GM12878 (cell line): ENCODE data around the gene NFE2L3. TPM values are rescaled to one million over a fixed set of nuclear protein-coding genes. Genes with fewer than 3 reads are reported as not detected.
A peak's percentile ranks its signal among the peaks of the same experiment; 100 is the strongest.

Source experiments
- ATAC-seq: fragments of 200-7000 bp; cut with Tn5 transposase; 3 replicates; pipeline ENCODE4 v1.9.1; 2020; ENCODE audit warnings: mild to moderate bottlenecking, moderate library complexity
- BruUV-seq: library from RNA; stranded (reverse); fragments of 400-500 nt; replicated peaks from 2 replicates; lab custom pipeline; 2021; lab: Mats Ljungman, UMichigan
- CTCF ChIA-PET: fragments of 300-600 bp; sonication (Branson Sonifier 250); formaldehyde crosslinking; extraction: SDS; loops from one replicate; lab custom pipeline; 2021; ENCODE audit warnings: inconsistent platforms; lab: Yijun Ruan, JAX
- POLR2A ChIA-PET: fragments of 350-600 bp; formaldehyde crosslinking; extraction: SDS; loops from one replicate; lab custom pipeline; 2021; ENCODE audit warnings: inconsistent platforms; lab: Charles Lee
- RAD21 ChIA-PET: fragments of 300-600 bp; sonication (Branson Sonifier 250); formaldehyde crosslinking; loops from one replicate; lab custom pipeline; 2023; ENCODE audit warnings: antibody characterized with exemption; ENCODE audit not compliant: unreplicated experiment; lab: Charles Lee
- SMC1A ChIA-PET: fragments of 300-600 bp; sonication (Branson Sonifier 250); formaldehyde crosslinking; loops from one replicate; lab custom pipeline; 2023; ENCODE audit not compliant: unreplicated experiment, uncharacterized antibody; lab: Charles Lee
- DNase-seq: peaks from one replicate; pipeline ENCODE4 v3.0.0-alpha.2; 2011; ENCODE audit warnings: low read depth, low spot score
- FAIRE-seq: peaks from 3 replicates; lab custom pipeline; 2011; peaks lifted over from hg19 to GRCh38; lab: Jason Lieb, UNC
- H2AFZ ChIP-seq: 2 replicates; pipeline ENCODE4 v1.6.0; 2011; ENCODE audit warnings: low read depth, low read length, control low read depth; ENCODE audit not compliant: control insufficient read depth
- H3K27ac ChIP-seq: 2 replicates; pipeline ENCODE4 v1.5.1; 2011; ENCODE audit warnings: control low read depth; ENCODE audit not compliant: control insufficient read depth, insufficient read depth
- H3K27me3 ChIP-seq, 2 experiments: replicated peaks in 1 of 2; 2 replicates each; pipeline versions ENCODE4 v1.6.0 to v1.6.1; 2011; ENCODE audit warnings: low read length in 1 of 2; ENCODE audit not compliant: control insufficient read depth in 2 of 2, insufficient read depth in 2 of 2
- H3K36me3 ChIP-seq, 2 experiments: 2 replicates each; pipeline ENCODE4 v1.5.1; 2011; ENCODE audit warnings: low read length in 1 of 2; ENCODE audit not compliant: control insufficient read depth in 2 of 2, insufficient read depth in 2 of 2
- H3K4me1 ChIP-seq: 2 replicates; pipeline ENCODE4 v1.6.1; 2011; ENCODE audit warnings: mild to moderate bottlenecking, low read length, moderate library complexity, mixed read lengths; ENCODE audit not compliant: control insufficient read depth, insufficient read depth
- H3K4me2 ChIP-seq: 2 replicates; pipeline ENCODE4 v1.6.0; 2011; ENCODE audit warnings: control low read depth; ENCODE audit not compliant: control insufficient read depth, insufficient read depth
- H3K4me3 ChIP-seq: fragments of 200-600 bp; sonication (generic); 2 replicates; pipeline ENCODE4 v1.5.1; 2016
- H3K79me2 ChIP-seq: 2 replicates; pipeline ENCODE4 v1.6.0; 2011; ENCODE audit warnings: low read length; ENCODE audit not compliant: control insufficient read depth, insufficient read depth
- H3K9ac ChIP-seq: 2 replicates; pipeline ENCODE4 v1.8.0; 2011; ENCODE audit warnings: low read length, control low read depth, mixed read lengths; ENCODE audit not compliant: control insufficient read depth, insufficient read depth
- H3K9me3 ChIP-seq: replicated peaks from 3 replicates; pipeline ENCODE4 v1.5.1; 2011; ENCODE audit warnings: mild to moderate bottlenecking, low read length; ENCODE audit not compliant: control insufficient read depth, insufficient read depth
- H4K20me1 ChIP-seq: 2 replicates; pipeline ENCODE4 v1.6.0; 2011; ENCODE audit not compliant: control insufficient read depth, insufficient read depth
- CBX5 ChIP-seq: sonication (generic); IDR thresholded peaks from 2 replicates; pipeline ENCODE4 v1.6.1; 2016; ENCODE audit warnings: low read depth, moderate library complexity, mild to moderate bottlenecking, inconsistent platforms
- CEBPZ ChIP-seq: fragments of 150-350 bp; IDR thresholded peaks from 2 replicates; pipeline ENCODE4 v1.6.1; 2016; ENCODE audit warnings: low read depth, low read length
- EED ChIP-seq: sonication (generic); IDR thresholded peaks from 2 replicates; pipeline ENCODE4 v1.6.1; 2016; ENCODE audit warnings: antibody characterized with exemption, low read depth
- GABPA ChIP-seq: IDR thresholded peaks from 2 replicates; pipeline ENCODE4 v1.6.1; 2014; ENCODE audit warnings: antibody characterized with exemption, low read depth, mild to moderate bottlenecking, inconsistent platforms
- IKZF2 ChIP-seq, 2 experiments: fragments of 450-650 bp; IDR thresholded peaks; 2 replicates each; pipeline ENCODE4 v1.6.1; 2017; ENCODE audit warnings: mild to moderate bottlenecking in 2 of 2, moderate library complexity in 2 of 2
- MLLT1 ChIP-seq: fragments of 450-650 bp; IDR thresholded peaks from 2 replicates; pipeline ENCODE4 v1.6.1; 2016; ENCODE audit warnings: mild to moderate bottlenecking
- MTA2 ChIP-seq: fragments of 450-650 bp; IDR thresholded peaks from 2 replicates; pipeline ENCODE4 v1.6.1; 2016; ENCODE audit warnings: low read depth, mild to moderate bottlenecking, moderate library complexity
- PAX8 ChIP-seq: fragments of 450-650 bp; IDR thresholded peaks from 2 replicates; pipeline ENCODE4 v1.6.1; 2017; ENCODE audit warnings: mild to moderate bottlenecking, moderate library complexity
- POLR2AphosphoS2 ChIP-seq: IDR thresholded peaks from 2 replicates; pipeline ENCODE4 v1.6.1; 2011; ENCODE audit warnings: low read depth, mild to moderate bottlenecking, low read length, improper control_type of control experiment, moderate library complexity
- SMAD1 ChIP-seq: fragments of 450-650 bp; IDR thresholded peaks from 2 replicates; pipeline ENCODE4 v1.6.1; 2018; ENCODE audit warnings: mild to moderate bottlenecking, low read depth; ENCODE audit not compliant: partially characterized antibody
- SPI1 ChIP-seq: IDR thresholded peaks from 2 replicates; pipeline ENCODE4 v1.6.1; 2011; ENCODE audit warnings: low read depth, mild to moderate bottlenecking, low read length, moderate library complexity, borderline replicate concordance; ENCODE audit not compliant: insufficient read depth
- ZNF217 ChIP-seq: fragments of 450-650 bp; IDR thresholded peaks from 2 replicates; pipeline ENCODE4 v1.6.1; 2017; ENCODE audit warnings: antibody characterized with exemption, mild to moderate bottlenecking
- WGBS: methylation state at CpG from one replicate; pipeline ENCODE4 v1.1.6; 2016; ENCODE audit warnings: low lambda C conversion rate; ENCODE audit not compliant: insufficient replicate concordance, insufficient coverage; ENCODE audit errors: missing lambda C conversion rate; 5-methylcytosine and 5-hydroxymethylcytosine counted together
- in situ Hi-C: fragments of 300-500 bp; cut with MboI; formaldehyde crosslinking; loops from 9 replicates; pipeline ENCODE4 v1.14.3; 2018; ENCODE audit warnings: mixed read lengths
- intact Hi-C: fragments of 100-400 bp; cut with micrococcal nuclease; formaldehyde crosslinking; loops from one replicate; pipeline ENCODE4 v1.14.2; 2022; ENCODE audit not compliant: unreplicated experiment
- polyA plus RNA-seq, 11 experiments: library from polyadenylated mRNA; depleted of rRNA in 4 of 11; unstranded in 6 of 11; stranded (reverse) in 5 of 11; fragments of >200 nt; fragmentation: Nextera tagmentation in 4 of 11; fragmentation: Illumina TruSeq in 1 of 11; extraction: Ambion mirVana in 4 of 11; extraction: Trizol in 1 of 11; gene quantifications; 1 replicate in 1 of 11; 2 replicates in 10 of 11; pipeline versions ENCODE4 v1.2.1 to v1.2.3, GENCODE V29; 2011 to 2016; ENCODE audit warnings: inconsistent platforms in 2 of 11, missing spikeins in 2 of 11, low read depth in 1 of 11
- total RNA-seq, 4 experiments: library from RNA; depleted of rRNA in 3 of 4; stranded (reverse); fragments of >200 nt in 3 of 4; fragmentation: Illumina TruSeq in 1 of 4; extraction: Trizol in 1 of 4; gene quantifications; 2 replicates each; pipeline versions ENCODE4 v1.2.1 to v1.2.3, GENCODE V29; 2013 to 2021
- TF ChIP-seq, protein P1 (sequence below): IDR thresholded peaks from 2 replicates; pipeline ENCODE4 v1.6.1; 2012; ENCODE audit warnings: mild to moderate bottlenecking, low read depth, low read length

Gene NFE2L3
- total and polyA plus RNA-seq, 10 of the 15 experiments (the other 5 are each of a cell fraction or from before 2014, with no cell fraction given), result 4.4 to 34.9 (median 13.0) TPM

DNA sequence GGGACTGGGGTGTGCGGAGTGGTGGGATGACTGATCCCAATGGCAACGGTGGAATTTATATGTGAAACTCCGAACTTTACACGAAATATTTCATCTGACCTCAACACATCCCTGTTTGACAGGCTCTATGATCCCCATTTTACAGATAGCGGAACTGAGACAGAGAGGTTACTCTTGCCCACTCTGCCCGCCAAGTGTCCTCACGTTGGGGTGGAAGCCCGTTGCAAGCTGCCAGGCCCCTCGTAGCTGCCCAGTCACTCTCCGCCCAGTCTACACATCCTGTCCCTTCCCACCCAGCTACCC, 397 bp upstream of the NFE2L3 start:
- ChIA-PET RAD21 (interaction anchor here (0.7 to 3.1 kb wide), 19 partner anchors 9 to 259 kb away, joined by 3 to 54 read pairs (median 5); partner anchors contain the start of gene CBX3), POLR2A (interaction anchor here (0.7 to 2.2 kb wide), 16 partner anchors 9 to 184 kb away, joined by 3 to 42 read pairs (median 4); partner anchors contain the start of gene CBX3), SMC1A (interaction anchor here (1.0 to 3.2 kb wide), 15 partner anchors 9 to 257 kb away, joined by 3 to 30 read pairs (median 5); no protein-coding TSS in a partner anchor), CTCF (interaction anchor here (1.1 to 3.2 kb wide), 15 partner anchors 10 to 259 kb away, joined by 3 to 40 read pairs (median 8); partner anchors contain the start of gene HNRNPA2B1)
- Histone ChIP-seq H3K9me3 (no peaks in the 10 kb centered on the region), H3K9ac (peak overlapping the region; percentile 72), H3K27me3 (no peaks in the 10 kb centered on the region), H2AFZ (peak overlapping the region; percentile 99), H3K4me1 (peaks cover 23% of the 10 kb centered on the region), H3K4me2 (peak overlapping the region; percentile 98), H3K36me3 (no peaks in the 10 kb centered on the region), H3K4me3 (peak overlapping the region; percentile 72), H4K20me1 (no peaks in the 10 kb centered on the region; the same call in 1 of the 2 replicates), H3K79me2 (peaks cover 50% of the 10 kb centered on the region), H3K27ac (peak overlapping the region; percentile 88)
- DNase-seq (no peak), ATAC-seq (no peak; the same call in 2 of the 3 replicates), FAIRE-seq (no peak)
- intact Hi-C loops (loop anchor here (5.0 kb wide), 1 partner anchor 204 kb away; no protein-coding TSS in a partner anchor), in situ Hi-C loops (no loop called here)
- 85% methylated on average over 9 of the region's 10 CpGs for WGBS
- BruUV-seq, result no TSS peak
- TF ChIP-seq MTA2 (0 out of 2 replicates have a peak, but pooled peaks have one; percentile 50), MLLT1 (peak; percentile 81), ZNF217 (0 out of 2 replicates have a peak, but pooled peaks have one; percentile 6), SPI1 (peak; percentile 45), CEBPZ (no peak), EED (no peak), POLR2AphosphoS2 (no peak), CBX5 (no peak), PAX8 (no peak), IKZF2 (IDR thresholded peaks at IDR 0.05) (0 out of 4 replicates have a peak, but pooled peaks of 1 of the 2 experiments have one; percentile 38), GABPA (no peak), SMAD1 (no peak)
- TF ChIP-seq, protein P1, sequence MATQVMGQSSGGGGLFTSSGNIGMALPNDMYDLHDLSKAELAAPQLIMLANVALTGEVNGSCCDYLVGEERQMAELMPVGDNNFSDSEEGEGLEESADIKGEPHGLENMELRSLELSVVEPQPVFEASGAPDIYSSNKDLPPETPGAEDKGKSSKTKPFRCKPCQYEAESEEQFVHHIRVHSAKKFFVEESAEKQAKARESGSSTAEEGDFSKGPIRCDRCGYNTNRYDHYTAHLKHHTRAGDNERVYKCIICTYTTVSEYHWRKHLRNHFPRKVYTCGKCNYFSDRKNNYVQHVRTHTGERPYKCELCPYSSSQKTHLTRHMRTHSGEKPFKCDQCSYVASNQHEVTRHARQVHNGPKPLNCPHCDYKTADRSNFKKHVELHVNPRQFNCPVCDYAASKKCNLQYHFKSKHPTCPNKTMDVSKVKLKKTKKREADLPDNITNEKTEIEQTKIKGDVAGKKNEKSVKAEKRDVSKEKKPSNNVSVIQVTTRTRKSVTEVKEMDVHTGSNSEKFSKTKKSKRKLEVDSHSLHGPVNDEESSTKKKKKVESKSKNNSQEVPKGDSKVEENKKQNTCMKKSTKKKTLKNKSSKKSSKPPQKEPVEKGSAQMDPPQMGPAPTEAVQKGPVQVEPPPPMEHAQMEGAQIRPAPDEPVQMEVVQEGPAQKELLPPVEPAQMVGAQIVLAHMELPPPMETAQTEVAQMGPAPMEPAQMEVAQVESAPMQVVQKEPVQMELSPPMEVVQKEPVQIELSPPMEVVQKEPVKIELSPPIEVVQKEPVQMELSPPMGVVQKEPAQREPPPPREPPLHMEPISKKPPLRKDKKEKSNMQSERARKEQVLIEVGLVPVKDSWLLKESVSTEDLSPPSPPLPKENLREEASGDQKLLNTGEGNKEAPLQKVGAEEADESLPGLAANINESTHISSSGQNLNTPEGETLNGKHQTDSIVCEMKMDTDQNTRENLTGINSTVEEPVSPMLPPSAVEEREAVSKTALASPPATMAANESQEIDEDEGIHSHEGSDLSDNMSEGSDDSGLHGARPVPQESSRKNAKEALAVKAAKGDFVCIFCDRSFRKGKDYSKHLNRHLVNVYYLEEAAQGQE, result no peak
